HG03159 (cell line): ENCODE measurements around the gene MAN2B1.
"Not testable (repeated sequence)": the region's sequence is repeated elsewhere in the genome, so short reads cannot be mapped to it uniquely, and the experiment has no call there.

Experiments used
- ATAC-seq: cut with Tn5 transposase; IDR thresholded peaks from one replicate; pipeline ENCODE4 v1.9.1; 2021; ENCODE audit warnings: mild to moderate bottlenecking, moderate library complexity; ENCODE audit not compliant: unreplicated experiment

The MAN2B1 gene

GRCh38 chr19:12664406-12665280 is 1.9 kb downstream of the MAN2B1 start:
- ATAC-seq = no peak

- no peak for ATAC-seq
Measured at GRCh38 chr19:12660980-12661379, 5.6 kb downstream of the MAN2B1 start.

GRCh38 chr19:12657966-12658365 is 8.6 kb downstream of the MAN2B1 start:
- ATAC-seq = no peak

GRCh38 chr19:12656899-12657571 is 9.5 kb downstream of the MAN2B1 start:
- ATAC-seq = no peak

- no peak for ATAC-seq
Measured at GRCh38 chr19:12655546-12655945, 11.0 kb downstream of the MAN2B1 start.

- ATAC-seq = no peak
Measured at GRCh38 chr19:12652219-12652618, 14.3 kb downstream of the MAN2B1 start.

- no peak for ATAC-seq
Measured at GRCh38 chr19:12649941-12650340, 16.6 kb downstream of the MAN2B1 start.

- no peak for ATAC-seq
Measured at GRCh38 chr19:12648088-12648487, 18.5 kb downstream of the MAN2B1 start.

GRCh38 chr19:12647490-12648071 is 19.0 kb downstream of the MAN2B1 start:
- no peak for ATAC-seq

GRCh38 chr19:12647047-12647446 is 19.5 kb downstream of the MAN2B1 start:
- ATAC-seq = no peak

GRCh38 chr19:12646551-12646950 is 20.0 kb downstream of the MAN2B1 start:
- no peak for ATAC-seq

GRCh38 chr19:12643716-12644115 is 22.8 kb downstream of the MAN2B1 start:
- ATAC-seq = not testable (repeated sequence)

- ATAC-seq = no peak
Measured at GRCh38 chr19:12642506-12642905, 24.0 kb downstream of the MAN2B1 start.

- ATAC-seq = no peak
Measured at GRCh38 chr19:12641456-12641855, 25.1 kb downstream of the MAN2B1 start.

GRCh38 chr19:12639901-12640613 is 26.5 kb downstream of the MAN2B1 start:
- ATAC-seq = no peak

- ATAC-seq = no peak
Measured at GRCh38 chr19:12638611-12639182, 27.8 kb downstream of the MAN2B1 start.

GRCh38 chr19:12636631-12637030 is 29.9 kb downstream of the MAN2B1 start:
- no peak for ATAC-seq

- no peak for ATAC-seq
Measured at GRCh38 chr19:12629215-12629614, 37.3 kb downstream of the MAN2B1 start.

GRCh38 chr19:12628040-12629022 is 38.2 kb downstream of the MAN2B1 start:
- ATAC-seq = no peak

GRCh38 chr19:12626958-12627357 is 39.6 kb downstream of the MAN2B1 start:
- no peak for ATAC-seq
